Muscle of arm (tissue), 12 donors: ENCODE data around the gene FTO. TPM values are rescaled to one million over a fixed set of nuclear protein-coding genes. Genes with fewer than 3 reads are reported as not detected.

Source experiments
- DNase-seq: peaks from one replicate; pipeline ENCODE4 v3.0.0-alpha.2; 2013
- polyA plus RNA-seq, 12 donors: library from polyadenylated mRNA; unstranded; fragments of 120-200 nt; gene quantifications; one replicate each; pipeline ENCODE4 v1.2.1, GENCODE V29; 2013; ENCODE audit not compliant: insufficient read length in 12 of 12

The FTO gene
- polyA plus RNA-seq, 12 donors, result 41.8 to 73.9 (median 62.4) TPM; not detected in 1

GRCh38 chr16:53895433-53895832 lies 191.5 kb downstream of the FTO start:
- DNase-seq, result no peak

DNA sequence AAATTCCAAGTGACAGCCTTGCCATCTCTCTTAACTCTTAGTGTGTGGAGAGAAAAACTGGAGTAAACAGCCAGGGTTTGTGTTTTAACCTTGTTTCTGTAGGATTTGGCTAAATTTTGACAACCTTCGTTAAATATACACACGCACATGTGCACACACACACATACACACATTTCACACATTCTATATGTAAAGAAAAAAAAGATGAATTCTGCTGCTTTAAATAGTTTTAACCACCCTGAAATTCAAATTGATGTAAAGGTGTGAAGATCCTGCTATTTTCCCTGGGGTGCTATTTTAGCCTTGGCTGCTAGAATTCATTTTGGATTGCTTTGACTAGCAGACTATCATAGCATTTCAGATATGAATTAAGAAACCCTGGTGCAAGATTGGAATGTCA lies 191.9 kb downstream of the FTO start:
- no peak for DNase-seq

- DNase-seq, result peak; percentile 61
Observed at GRCh38 chr16:53896722-53897121, 192.8 kb downstream of the FTO start.

DNA sequence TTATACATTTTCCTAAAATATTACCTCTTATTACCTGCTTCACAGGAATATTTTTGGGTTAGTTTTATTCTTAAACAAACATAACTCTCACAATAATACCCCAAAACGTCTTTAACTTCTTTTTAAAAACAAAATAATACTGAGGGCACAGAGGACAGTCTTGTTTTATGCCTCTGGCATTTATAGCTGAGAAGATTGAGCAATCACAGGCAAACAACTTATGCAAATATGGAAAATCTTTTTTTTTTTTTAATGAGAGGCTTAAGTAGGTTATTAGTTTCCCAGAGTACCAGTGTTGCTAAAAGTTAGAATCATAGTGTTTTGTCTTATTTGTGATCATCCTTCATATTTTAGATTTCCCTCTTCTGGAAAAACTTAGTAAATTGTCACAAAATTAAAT lies 195.0 kb downstream of the FTO start:
- no peak for DNase-seq

DNA sequence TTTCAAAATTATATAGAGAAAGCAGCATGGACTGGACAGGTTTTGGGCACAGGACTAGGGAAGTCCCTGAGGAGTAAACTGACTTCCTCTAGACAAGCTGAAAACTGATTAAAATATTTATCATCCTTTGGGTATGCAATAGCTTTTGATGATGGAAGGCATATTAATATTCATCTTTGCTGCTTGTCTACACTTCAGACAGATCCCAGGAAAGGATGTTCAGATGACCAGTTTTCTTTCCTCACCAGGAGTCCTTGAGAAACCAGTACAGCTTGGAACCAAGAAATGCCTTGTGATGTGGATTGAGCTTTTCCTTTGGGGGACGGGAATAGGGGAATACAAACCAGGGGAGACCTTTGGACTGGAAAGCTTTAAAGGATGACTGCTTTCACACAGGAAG lies 195.5 kb downstream of the FTO start:
- DNase-seq, result no peak

DNA sequence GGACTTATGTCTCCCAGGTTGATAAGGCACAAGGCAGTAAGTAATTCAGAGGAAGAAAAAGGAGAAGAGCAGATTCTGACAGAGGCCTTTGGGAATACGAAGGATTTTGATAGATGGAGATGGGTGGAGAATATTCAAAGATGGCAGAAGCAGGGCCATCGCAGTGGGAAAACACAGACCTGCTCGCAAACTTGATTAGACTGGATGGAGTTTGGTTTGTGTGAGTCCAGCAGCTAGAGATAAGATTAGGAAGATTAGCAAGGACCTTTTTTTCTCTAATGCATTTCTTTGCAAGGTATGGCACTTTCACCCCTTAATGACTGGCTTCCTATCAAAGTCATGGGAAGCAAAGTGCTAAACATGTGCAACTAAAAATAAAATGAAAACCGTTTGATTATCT lies 196.7 kb downstream of the FTO start:
- no peak for DNase-seq

- no peak for DNase-seq
Observed at GRCh38 chr16:53901408-53901807, 197.5 kb downstream of the FTO start.

GRCh38 chr16:53904533-53904932 lies 200.6 kb downstream of the FTO start:
- DNase-seq, result no peak

- DNase-seq, result no peak
Observed at GRCh38 chr16:53905028-53905427, 201.1 kb downstream of the FTO start.

GRCh38 chr16:53908731-53909130 lies 204.8 kb downstream of the FTO start:
- no peak for DNase-seq

DNA sequence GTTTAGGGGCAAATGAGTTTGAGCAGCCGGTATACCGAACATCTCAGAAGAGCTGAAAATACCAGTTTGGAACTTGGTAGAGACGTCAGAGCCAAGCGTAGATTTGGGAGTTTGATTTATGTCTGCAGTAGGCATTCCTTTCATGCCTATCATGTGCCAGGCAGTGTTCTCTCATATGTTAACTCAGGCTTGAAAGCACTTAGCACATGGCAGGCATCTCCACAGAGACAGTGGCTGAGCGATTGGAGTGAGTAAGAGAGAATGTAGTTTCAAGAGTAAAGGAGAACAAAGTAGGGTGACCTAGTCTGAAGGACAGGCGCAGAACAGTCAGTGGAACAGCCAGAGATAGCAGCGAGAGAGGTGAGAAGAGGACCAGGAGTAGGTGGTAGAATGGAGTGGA lies 207.0 kb downstream of the FTO start:
- DNase-seq, result no peak

GRCh38 chr16:53911513-53911912 lies 207.6 kb downstream of the FTO start:
- DNase-seq, result no peak

GRCh38 chr16:53912155-53912554 lies 208.2 kb downstream of the FTO start:
- DNase-seq, result no peak

GRCh38 chr16:53913099-53913870 lies 209.3 kb downstream of the FTO start:
- DNase-seq, result no peak

DNA sequence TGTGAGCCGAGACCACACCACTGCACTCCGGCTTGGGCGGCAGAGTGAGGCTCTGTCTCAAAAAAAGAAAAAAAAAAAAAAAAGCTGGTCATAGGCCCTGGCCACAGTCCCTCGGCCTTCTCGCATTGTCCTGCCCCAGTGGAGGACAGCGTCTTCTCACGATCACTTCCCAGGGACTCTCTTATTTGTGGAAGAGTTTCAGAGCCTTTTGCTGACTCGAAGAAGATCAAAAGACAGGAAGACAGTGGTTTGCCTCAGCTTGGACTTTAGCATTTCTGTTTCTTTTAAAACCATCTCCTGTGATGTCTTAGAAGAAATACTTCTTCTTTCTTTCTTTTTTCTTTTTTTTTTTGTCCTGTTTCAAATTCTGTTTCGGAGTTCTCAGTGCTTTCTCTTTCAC lies 210.0 kb downstream of the FTO start:
- no peak for DNase-seq

DNA sequence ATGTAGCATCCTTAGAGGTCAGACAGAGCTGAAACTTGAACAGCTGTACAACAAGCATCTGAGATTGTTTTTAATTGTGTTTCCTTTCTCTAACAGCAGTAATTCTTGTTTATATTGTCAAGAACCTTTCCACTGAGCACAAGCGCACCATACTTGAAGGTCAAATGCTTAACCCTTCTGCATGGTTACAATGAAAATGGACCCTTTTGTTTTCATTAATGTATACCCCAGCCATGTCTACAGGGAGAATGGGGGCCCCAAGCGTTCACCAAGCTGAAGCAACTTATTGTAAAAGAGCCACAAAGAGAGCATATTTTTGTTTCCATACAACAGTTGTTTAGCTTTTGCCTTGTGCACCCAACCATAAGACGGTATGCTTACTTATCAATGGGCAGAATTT lies 210.8 kb downstream of the FTO start:
- DNase-seq, result no peak

DNA sequence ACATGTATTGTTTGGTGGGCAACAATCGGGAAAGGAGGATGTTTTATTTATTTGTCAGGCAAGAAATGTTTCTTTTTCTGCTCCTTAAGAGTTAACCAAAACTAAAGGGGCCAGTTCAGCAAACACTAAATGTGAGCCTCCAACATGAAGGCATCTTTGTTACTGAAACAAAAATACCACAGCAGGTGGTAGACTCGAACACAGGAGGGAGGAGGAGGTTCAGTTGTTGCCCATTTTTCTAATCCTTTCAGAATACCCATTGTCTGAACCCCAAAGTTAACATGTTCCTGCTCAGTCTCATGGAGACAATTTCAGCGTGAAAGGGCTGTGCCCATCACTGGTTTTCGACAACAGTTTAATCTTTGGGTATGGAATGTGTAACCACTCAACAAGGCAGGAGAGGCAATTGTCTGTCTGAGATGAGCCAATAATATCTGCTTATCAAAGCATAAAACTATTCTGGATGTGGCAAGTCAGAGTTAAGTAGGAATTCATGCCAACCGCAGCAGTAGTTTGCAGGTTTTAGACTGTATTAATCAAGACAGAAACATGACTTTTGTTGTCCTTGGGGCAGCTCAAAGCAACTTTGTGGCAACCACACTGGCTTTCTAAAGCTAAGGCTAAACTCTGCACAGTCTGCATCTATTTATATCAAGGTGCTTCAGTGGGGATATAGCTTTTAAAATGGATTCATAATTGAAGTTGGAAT lies 211.7 kb downstream of the FTO start:
- DNase-seq, result no peak

DNA sequence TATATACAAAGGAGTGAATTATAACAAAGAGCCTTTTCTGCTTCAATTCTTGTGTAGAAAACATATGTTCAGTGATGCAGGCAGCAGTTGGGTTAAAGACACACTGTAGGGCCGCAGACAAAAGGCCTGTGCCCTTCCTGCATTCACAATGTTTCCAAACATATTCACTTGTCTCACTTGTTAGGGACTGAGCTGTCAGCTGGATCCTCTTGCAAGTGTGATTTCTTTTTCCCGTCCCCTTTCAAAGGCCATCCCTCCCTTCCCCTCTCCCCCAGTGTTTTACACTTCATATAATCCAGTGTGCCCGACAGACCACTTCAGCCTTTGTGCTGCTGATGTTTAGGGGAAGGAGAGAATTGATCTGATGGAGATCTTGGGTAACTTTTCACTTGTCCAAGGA lies 217.0 kb downstream of the FTO start:
- no peak for DNase-seq

GRCh38 chr16:53922067-53922806 lies 218.3 kb downstream of the FTO start:
- DNase-seq, result no peak

DNA sequence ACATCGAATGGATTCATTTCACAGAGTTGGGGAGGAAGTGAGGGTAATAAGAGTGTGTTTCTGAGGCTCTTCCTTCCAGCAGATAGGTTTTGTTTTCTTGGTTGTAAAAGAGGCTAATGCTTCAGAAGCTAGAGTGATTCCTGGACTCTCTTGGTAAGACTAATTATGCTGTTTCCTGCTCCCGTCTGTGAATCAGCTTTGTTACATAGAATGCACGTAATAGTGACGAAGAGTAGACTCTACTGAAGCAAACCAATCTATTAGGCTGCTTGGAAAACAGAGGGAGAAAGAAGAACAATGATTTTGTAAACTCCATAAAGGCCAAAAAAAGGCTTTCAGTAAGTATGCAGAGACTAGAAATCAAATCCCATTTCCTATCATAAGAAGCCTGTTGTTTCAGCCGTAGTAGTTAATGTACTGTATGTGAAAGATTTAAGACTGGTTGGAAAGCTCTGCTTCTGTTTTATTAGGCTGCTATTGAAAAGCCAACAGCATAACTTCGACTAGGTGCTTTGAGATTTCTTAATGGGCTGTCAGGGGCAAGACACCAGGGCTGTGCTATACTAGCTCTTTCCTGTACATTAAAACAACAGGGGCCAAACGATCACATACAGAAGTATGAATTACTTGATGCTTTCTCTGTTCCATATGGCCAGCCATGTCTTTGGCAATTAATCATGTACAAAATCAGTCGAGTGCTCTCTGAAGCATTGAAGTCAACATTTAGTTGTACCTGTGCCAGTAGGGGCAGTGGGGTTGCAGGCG lies 219.0 kb downstream of the FTO start:
- no peak for DNase-seq

- no peak for DNase-seq
Observed at GRCh38 chr16:53924331-53925106, 220.6 kb downstream of the FTO start.

DNA sequence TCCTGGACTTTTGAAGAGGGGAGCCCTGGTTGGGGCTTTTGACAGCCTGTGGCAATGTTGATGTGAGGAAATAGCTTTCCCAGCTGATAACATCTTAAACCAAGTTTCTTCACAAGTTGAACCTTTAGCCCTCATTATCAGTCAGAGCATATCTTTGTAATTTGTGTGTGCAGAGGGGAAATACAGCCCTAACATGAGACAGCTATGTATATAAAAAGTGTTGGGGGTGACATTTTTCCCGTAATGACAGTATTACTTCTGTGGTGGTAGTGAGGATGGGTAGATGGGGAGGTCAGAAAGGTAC lies 221.1 kb downstream of the FTO start:
- no peak for DNase-seq
